SK-N-MC (cell line): ENCODE results near the gene RBM20.
"Not testable (repeated sequence)": the region's sequence is repeated elsewhere in the genome, so short reads cannot be mapped to it uniquely, and the experiment has no call there.

ENCODE experiments used
- DNase-seq: peaks from one replicate; pipeline ENCODE4 v3.0.0-alpha.2; 2011; ENCODE audit warnings: low read depth, low spot score
- H3K27ac ChIP-seq: fragments of 200-600 bp; sonication (generic); 2 replicates; pipeline ENCODE4 v1.5.1; 2016; ENCODE audit warnings: mixed run types
- H3K36me3 ChIP-seq: fragments of 200-600 bp; sonication (generic); 2 replicates; pipeline ENCODE4 v1.6.1; 2017; ENCODE audit warnings: antibody characterized with exemption, low read length, mixed read lengths; ENCODE audit not compliant: insufficient read depth
- H3K4me3 ChIP-seq: fragments of 200-600 bp; sonication (generic); 2 replicates; pipeline ENCODE4 v1.5.1; 2016
- H3K9ac ChIP-seq: fragments of 200-600 bp; sonication (generic); 2 replicates; pipeline ENCODE4 v1.8.0; 2017; ENCODE audit warnings: mixed run types, mixed read lengths; ENCODE audit not compliant: insufficient read length
- H3K9me3 ChIP-seq: fragments of 200-600 bp; sonication (generic); 2 replicates; pipeline ENCODE4 v1.6.1; 2017; ENCODE audit warnings: low read depth, mild to moderate bottlenecking, antibody characterized with exemption, low read length, moderate library complexity, mixed read lengths
- EZH2 ChIP-seq: fragments of 200-600 bp; sonication (generic); IDR thresholded peaks from one replicate; pipeline ENCODE4 v1.6.1; 2017; ENCODE audit warnings: antibody characterized with exemption
- FOXP2 ChIP-seq: optimal IDR thresholded peaks from 2 replicates; pipeline ENCODE3; 2011; ENCODE audit warnings: mild to moderate bottlenecking, moderate library complexity; ENCODE audit not compliant: insufficient read depth; ENCODE audit errors: extremely low read length, control extremely low read depth
- POLR2AphosphoS5 ChIP-seq: IDR thresholded peaks from 2 replicates; pipeline ENCODE4 v1.6.1; 2012; ENCODE audit warnings: mild to moderate bottlenecking, low read depth, low read length, borderline replicate concordance

Gene RBM20

DNA sequence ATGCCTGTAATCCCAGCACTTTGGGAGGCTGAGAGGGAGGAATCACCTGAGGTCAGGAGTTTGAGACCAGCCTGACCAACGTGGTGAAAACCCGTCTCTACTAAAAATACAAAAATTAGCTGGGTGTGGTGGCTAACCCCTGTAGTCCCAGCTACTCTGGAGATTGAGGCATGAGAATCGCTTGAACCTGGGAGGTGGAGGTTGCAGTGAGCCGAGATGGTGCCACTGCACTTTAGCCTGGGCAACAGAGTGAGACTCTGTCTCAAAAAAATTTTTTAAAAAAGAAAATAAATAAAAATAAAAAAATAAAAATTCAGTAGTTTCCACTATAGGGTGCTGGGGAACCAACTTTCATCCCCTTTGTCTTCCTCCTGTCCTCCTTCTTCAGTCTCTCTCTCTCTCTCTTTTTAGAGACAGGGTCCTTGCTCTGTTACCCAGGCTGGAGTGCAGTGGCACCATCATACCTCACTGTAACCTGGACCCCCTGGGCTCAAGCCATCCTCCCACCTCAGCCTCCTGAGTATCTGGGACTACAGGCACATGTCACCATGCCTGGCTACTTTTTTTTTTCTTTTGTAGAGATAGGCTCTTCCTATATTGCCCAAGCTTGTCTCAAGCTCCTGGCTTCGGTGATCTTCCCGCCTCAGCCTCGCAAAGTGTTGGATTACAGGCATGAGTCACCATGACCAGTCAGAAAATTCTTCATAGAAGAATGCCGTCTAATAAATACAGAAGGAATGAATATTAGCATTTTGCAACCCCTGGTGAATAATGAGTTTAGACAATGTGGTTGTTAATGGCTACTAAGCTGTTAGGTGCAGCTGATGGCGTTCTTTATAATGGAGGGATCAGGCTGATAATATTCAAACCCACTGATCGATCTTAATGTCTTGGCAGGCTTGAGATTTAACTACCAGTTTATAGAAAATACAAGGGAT is 20.6 kb downstream of the RBM20 start:
- no peak for TF ChIP-seq FOXP2
- TF ChIP-seq POLR2AphosphoS5: no peak
- no peak for TF ChIP-seq EZH2
- H3K27ac ChIP-seq: no peak overlapping the region
- no peak for DNase-seq
- H3K4me3 ChIP-seq: no peak overlapping the region
- H3K9me3 ChIP-seq: no peaks in the 10 kb centered on the region
- no peaks in the 10 kb centered on the region for H3K36me3 ChIP-seq
- H3K9ac ChIP-seq: no peak overlapping the region

- not testable (repeated sequence) for H3K4me3 ChIP-seq, H3K27ac ChIP-seq, DNase-seq, H3K9me3 ChIP-seq, H3K36me3 ChIP-seq, H3K9ac ChIP-seq
Measured at GRCh38 chr10:110666259-110666658, 22.1 kb downstream of the RBM20 start.

DNA sequence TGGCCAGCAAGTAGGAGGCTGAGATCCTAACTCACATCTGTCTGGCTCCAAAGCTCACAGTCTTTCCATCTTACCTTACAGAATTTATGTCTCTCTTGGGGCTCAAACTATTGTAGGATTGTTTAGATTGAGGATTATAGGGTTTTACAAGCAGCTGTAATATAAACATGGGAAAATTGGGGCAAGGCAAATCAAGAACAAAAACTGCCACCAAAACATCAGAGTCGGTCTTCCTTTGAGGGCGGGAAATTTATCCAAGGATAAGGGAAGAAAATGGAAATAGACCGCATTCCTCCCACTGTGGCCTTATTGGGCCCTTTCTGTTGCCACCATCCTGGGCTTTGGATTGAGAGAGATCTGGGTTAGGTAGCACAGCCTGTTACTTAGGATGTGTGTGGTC is 22.5 kb downstream of the RBM20 start:
- Histone ChIP-seq H3K36me3 (no peaks in the 10 kb centered on the region), H3K27ac (no peak overlapping the region), H3K4me3 (no peak overlapping the region), H3K9me3 (no peaks in the 10 kb centered on the region), H3K9ac (no peak overlapping the region)
- TF ChIP-seq EZH2: no peak
- no peak for TF ChIP-seq POLR2AphosphoS5
- TF ChIP-seq FOXP2: no peak
- no peak for DNase-seq

DNA sequence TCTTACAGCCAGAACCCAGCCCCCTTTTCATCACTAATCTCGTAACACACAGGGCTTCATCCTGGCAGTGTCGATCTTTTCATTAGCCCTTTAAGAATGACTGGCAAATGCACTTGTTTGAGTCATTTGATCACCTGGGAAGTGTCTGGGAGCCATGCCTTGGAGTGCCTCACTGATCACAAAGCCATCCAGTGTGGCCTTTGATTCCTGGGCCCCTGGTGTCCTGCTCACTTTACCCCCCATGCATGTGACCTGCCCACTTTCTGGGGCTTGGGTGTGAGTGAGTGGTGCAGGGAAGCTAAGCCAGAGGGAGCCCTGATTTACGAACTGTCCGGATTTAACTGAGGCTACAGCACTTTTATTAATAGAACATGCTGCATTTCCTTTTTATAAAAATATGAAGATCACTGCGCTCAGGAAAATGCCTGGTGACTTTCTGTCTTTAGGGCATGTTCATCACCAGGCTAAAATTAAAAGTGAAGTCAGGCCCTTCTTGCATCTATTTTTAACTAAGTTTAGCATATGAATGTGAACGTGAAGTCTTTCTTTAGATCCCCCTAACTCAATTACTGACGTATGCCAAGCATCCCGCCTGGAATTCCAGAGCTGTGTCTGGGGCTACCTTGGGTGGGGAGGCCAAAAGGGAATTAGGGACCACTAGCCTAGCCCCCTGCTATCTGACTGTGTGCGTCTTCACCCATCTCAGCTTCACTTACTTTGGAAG is 23.6 kb downstream of the RBM20 start:
- H3K9ac ChIP-seq: no peak overlapping the region
- no peaks in the 10 kb centered on the region for H3K9me3 ChIP-seq
- H3K4me3 ChIP-seq: no peak overlapping the region
- no peak for TF ChIP-seq POLR2AphosphoS5
- TF ChIP-seq EZH2: no peak
- no peak for TF ChIP-seq FOXP2
- no peaks in the 10 kb centered on the region for H3K36me3 ChIP-seq
- H3K27ac ChIP-seq: no peak overlapping the region
- no peak for DNase-seq

- TF ChIP-seq EZH2 (no peak), FOXP2 (no peak), POLR2AphosphoS5 (no peak)
- H3K4me3 ChIP-seq: no peak overlapping the region
- DNase-seq: no peak
- H3K9ac ChIP-seq: no peak overlapping the region
- no peaks in the 10 kb centered on the region for H3K9me3 ChIP-seq
- no peaks in the 10 kb centered on the region for H3K36me3 ChIP-seq
- no peak overlapping the region for H3K27ac ChIP-seq
Measured at GRCh38 chr10:110668443-110668842, 24.3 kb downstream of the RBM20 start.

DNA sequence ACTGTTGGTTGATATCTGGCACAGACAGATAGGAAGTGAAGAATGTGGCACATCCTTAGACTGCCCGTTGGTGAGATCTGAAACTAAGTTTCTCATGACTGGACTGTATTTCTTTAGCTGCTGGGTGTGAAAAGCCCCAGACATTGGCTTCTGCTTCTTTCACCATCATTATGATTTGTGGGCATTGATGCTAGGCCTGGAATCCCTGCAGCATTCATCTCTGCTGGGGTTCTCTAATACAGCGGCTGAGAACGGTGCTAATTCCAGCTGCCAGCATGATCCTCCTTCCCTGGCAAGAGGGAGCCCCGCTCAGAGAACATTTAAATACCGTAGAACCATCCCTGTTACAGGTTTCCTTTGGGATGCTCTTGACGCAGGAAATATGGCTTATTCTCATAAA is 26.2 kb downstream of the RBM20 start:
- H3K9ac ChIP-seq: no peak overlapping the region
- DNase-seq: no peak
- no peak overlapping the region for H3K27ac ChIP-seq
- no peak overlapping the region for H3K4me3 ChIP-seq
- H3K9me3 ChIP-seq: no peaks in the 10 kb centered on the region
- TF ChIP-seq FOXP2: no peak
- no peak for TF ChIP-seq EZH2
- TF ChIP-seq POLR2AphosphoS5: no peak
- H3K36me3 ChIP-seq: no peaks in the 10 kb centered on the region

GRCh38 chr10:110671788-110672579 is 27.8 kb downstream of the RBM20 start:
- Histone ChIP-seq H3K9me3 (no peaks in the 10 kb centered on the region), H3K36me3 (no peaks in the 10 kb centered on the region), H3K27ac (no peak overlapping the region), H3K9ac (no peak overlapping the region), H3K4me3 (peak overlapping the region; percentile 59)
- TF ChIP-seq POLR2AphosphoS5: no peak
- no peak for TF ChIP-seq FOXP2
- TF ChIP-seq EZH2: no peak
- no peak for DNase-seq

DNA sequence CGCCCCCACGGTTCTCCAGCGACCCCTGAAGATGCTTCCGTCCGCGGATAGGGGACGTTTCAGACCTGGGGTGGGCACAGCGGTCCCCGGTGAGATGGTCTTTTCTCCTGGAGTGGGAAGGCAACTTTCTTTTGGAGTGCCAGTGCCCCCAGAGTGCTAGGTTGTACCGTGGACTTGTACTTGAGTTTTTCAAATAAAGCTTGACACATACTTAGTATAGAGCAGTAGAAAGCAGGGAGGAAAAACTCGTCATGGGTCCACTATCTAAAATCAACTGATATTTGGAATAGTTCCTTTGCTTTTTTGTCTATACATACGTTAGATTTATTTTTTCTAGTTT is 28.4 kb downstream of the RBM20 start:
- no peak overlapping the region for H3K9ac ChIP-seq
- no peak for DNase-seq
- H3K27ac ChIP-seq: no peak overlapping the region
- TF ChIP-seq FOXP2 (no peak), POLR2AphosphoS5 (no peak), EZH2 (no peak)
- no peaks in the 10 kb centered on the region for H3K9me3 ChIP-seq
- H3K36me3 ChIP-seq: no peaks in the 10 kb centered on the region
- H3K4me3 ChIP-seq: peak overlapping the region; percentile 59
